ENCODE data around the gene SRGAP2B. TPM values are rescaled to one million over a fixed set of nuclear protein-coding genes. Genes with fewer than 3 reads are reported as not detected.
"Not testable (repeated sequence)": the region's sequence is repeated elsewhere in the genome, so short reads cannot be mapped to it uniquely, and the experiment has no call there.

SRGAP2B gene
- total and polyA plus RNA-seq, 2 of the 4 experiments (the other 2 are of a cell fraction): 15.9 to 50.7 TPM

DNA sequence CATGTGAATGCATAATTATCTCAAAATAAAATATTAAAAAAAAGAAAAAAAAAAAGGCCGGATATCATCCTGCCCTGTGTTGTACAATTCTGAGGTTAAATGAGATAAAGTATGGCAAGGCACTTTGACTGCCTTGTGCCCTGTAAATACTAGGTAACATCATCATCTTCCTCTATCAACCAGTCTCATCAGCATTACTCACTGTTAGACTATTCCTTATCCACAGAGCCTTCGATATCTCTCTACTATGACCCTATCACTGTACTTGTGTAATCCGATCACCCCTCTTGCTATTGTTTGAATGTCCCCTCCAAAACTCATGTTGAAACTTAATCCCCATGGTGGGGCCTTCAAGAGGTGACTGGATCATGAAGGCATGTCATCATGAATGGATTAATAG is 18.3 kb downstream of the SRGAP2B start:
- dilution Hi-C loops (cut with HindIII; ENCODE audit: low sequenced_read_pairs, unreplicated experiment); H3K4ac ChIP-seq (ENCODE audit: low read depth, low read length); H3K79me1 ChIP-seq (ENCODE audit: low read depth in 1 of 2, low read length in 2 of 2); H3K4me2 ChIP-seq (ENCODE audit: low read depth, low read length); H4K8ac ChIP-seq (ENCODE audit: low read depth in 2 of 2, low read length in 2 of 2); H3K4me1 ChIP-seq (ENCODE audit: control insufficient read depth, insufficient read depth, low read length); H2BK5ac ChIP-seq (ENCODE audit: low read depth, low read length, poor library complexity, severe bottlenecking); H4K20me1 ChIP-seq (ENCODE audit: insufficient read depth, low read length); H3K9me3 ChIP-seq (ENCODE audit: control insufficient read depth, insufficient read depth, low read length); H3K56ac ChIP-seq (ENCODE audit: extremely low read depth, insufficient read depth, low read length); H3K4me3 ChIP-seq (ENCODE audit: insufficient read depth, low read depth, low read length); H3K36me3 ChIP-seq (ENCODE audit: control insufficient read depth, insufficient read depth, low read length); in situ Hi-C loops (cut with MboI; ENCODE audit: low sequenced_read_pairs); H2AK5ac ChIP-seq (ENCODE audit: low read depth, low read length); H2AK9ac ChIP-seq (replicated peaks; ENCODE audit: low read depth, low read length, poor library complexity); H2BK15ac ChIP-seq (ENCODE audit: low read depth, low read length); H3K9me1 ChIP-seq (ENCODE audit: insufficient read depth, low read length); H3K18ac ChIP-seq (ENCODE audit: low read depth, low read length); H3K27me3 ChIP-seq (ENCODE audit: control insufficient read depth, insufficient read depth, low read length); BruUV-seq (replicated peaks); H4K91ac ChIP-seq (ENCODE audit: insufficient read depth, low read depth, low read length); H3K9ac ChIP-seq (ENCODE audit: low read depth, low read length); CTCF ChIA-PET; H2BK120ac ChIP-seq (ENCODE audit: low read depth, low read length); H4K5ac ChIP-seq (ENCODE audit: low read depth, low read length); POLR2A ChIA-PET (ENCODE audit: unreplicated experiment); H2AFZ ChIP-seq (replicated peaks; ENCODE audit: low read length, poor library complexity); H3K23ac ChIP-seq (ENCODE audit: low read depth, low read length); intact Hi-C loops (cut with micrococcal nuclease); ATAC-seq (ENCODE audit: low read depth); H2BK20ac ChIP-seq (ENCODE audit: low read depth, low read length); H3K14ac ChIP-seq (replicated peaks; ENCODE audit: low read depth, low read length); H3K27ac ChIP-seq (ENCODE audit: insufficient read depth, low read length); DNase-seq: not testable (repeated sequence)
- no CpG with 5 or more reads among the region's 3 CpGs for WGBS, 2 experiments (ENCODE audit: extremely low coverage in 2 of 2, insufficient read length in 1 of 2)

DNA sequence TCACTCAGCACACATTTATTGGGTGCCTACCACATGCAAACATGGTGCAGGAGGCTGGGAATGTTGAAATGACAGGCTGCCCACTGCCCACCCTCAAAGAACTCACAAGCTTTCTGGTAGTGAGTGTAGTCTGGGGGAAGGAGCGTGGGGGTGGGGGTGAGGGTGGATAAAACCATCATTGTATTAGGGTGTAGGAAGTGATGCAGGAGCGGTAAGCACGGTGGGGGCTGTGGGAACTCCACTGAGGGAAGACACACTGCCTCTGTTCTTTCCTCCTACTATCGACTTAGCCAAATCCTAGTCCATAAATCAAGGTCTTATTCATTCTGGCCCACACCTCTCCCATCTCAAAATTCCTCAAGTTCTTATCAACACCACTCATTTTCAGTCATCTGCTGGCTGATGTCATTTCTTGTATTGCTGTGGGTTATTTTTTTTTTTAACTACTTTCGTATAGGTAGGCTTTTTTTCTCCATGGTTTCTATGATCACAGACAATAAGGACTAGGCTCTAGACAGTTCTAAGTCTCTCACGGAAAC is 21.0 kb downstream of the SRGAP2B start:
- not testable (repeated sequence) for H2AK5ac ChIP-seq (ENCODE audit: low read depth, low read length); BruUV-seq (replicated peaks)

More for the DNA sequence above, 21.0 kb downstream of the SRGAP2B start:
- H3K23ac ChIP-seq (ENCODE audit: low read depth, low read length); H3K9me3 ChIP-seq (ENCODE audit: control insufficient read depth, insufficient read depth, low read length); H3K9me1 ChIP-seq (ENCODE audit: insufficient read depth, low read length); H2AFZ ChIP-seq (replicated peaks; ENCODE audit: low read length, poor library complexity); H3K9ac ChIP-seq (ENCODE audit: low read depth, low read length); H3K56ac ChIP-seq (ENCODE audit: extremely low read depth, insufficient read depth, low read length); H2BK20ac ChIP-seq (ENCODE audit: low read depth, low read length); H3K4me2 ChIP-seq (ENCODE audit: low read depth, low read length); H3K27me3 ChIP-seq (ENCODE audit: control insufficient read depth, insufficient read depth, low read length); dilution Hi-C loops (cut with HindIII; ENCODE audit: low sequenced_read_pairs, unreplicated experiment); H3K79me1 ChIP-seq (ENCODE audit: low read depth in 1 of 2, low read length in 2 of 2); H4K5ac ChIP-seq (ENCODE audit: low read depth, low read length); CTCF ChIA-PET; H2BK15ac ChIP-seq (ENCODE audit: low read depth, low read length); H3K27ac ChIP-seq (ENCODE audit: insufficient read depth, low read length); H2BK5ac ChIP-seq (ENCODE audit: low read depth, low read length, poor library complexity, severe bottlenecking); H4K91ac ChIP-seq (ENCODE audit: insufficient read depth, low read depth, low read length); H3K18ac ChIP-seq (ENCODE audit: low read depth, low read length); H3K4me3 ChIP-seq (ENCODE audit: insufficient read depth, low read depth, low read length); H2BK120ac ChIP-seq (ENCODE audit: low read depth, low read length); H3K4me1 ChIP-seq (ENCODE audit: control insufficient read depth, insufficient read depth, low read length); H4K20me1 ChIP-seq (ENCODE audit: insufficient read depth, low read length); H4K8ac ChIP-seq (ENCODE audit: low read depth in 2 of 2, low read length in 2 of 2); ATAC-seq (ENCODE audit: low read depth); in situ Hi-C loops (cut with MboI; ENCODE audit: low sequenced_read_pairs); intact Hi-C loops (cut with micrococcal nuclease); H3K4ac ChIP-seq (ENCODE audit: low read depth, low read length); H2AK9ac ChIP-seq (replicated peaks; ENCODE audit: low read depth, low read length, poor library complexity); DNase-seq; H3K36me3 ChIP-seq (ENCODE audit: control insufficient read depth, insufficient read depth, low read length); H3K14ac ChIP-seq (replicated peaks; ENCODE audit: low read depth, low read length); POLR2A ChIA-PET (ENCODE audit: unreplicated experiment): not testable (repeated sequence)
- WGBS, 2 experiments (ENCODE audit: extremely low coverage in 2 of 2, insufficient read length in 1 of 2): no CpG with 5 or more reads among the region's 6 CpGs
